Right ventricle myocardium inferior (tissue), 1 donor: ENCODE measurements around the gene TTLL11. TPM values are rescaled to one million over a fixed set of nuclear protein-coding genes. Genes with fewer than 3 reads are reported as not detected.
"Not testable (repeated sequence)": the region's sequence is repeated elsewhere in the genome, so short reads cannot be mapped to it uniquely, and the experiment has no call there.

Source experiments
- ATAC-seq: fragments of 200-7000 bp; cut with Tn5 transposase; one replicate; pipeline ENCODE4 v1.9.1; 2020; ENCODE audit warnings: mild to moderate bottlenecking, moderate library complexity
- DNase-seq: peaks from one replicate; pipeline ENCODE4 v3.0.0; 2021; ENCODE audit errors: missing footprints
- intact Hi-C: fragments of 100-400 bp; cut with DNase I; formaldehyde crosslinking; loops from one replicate; pipeline ENCODE4 v1.11.0; 2022
- total RNA-seq: library from RNA; stranded (reverse); fragmentation: NEBNext Ultra II Directional; extraction: Animal tissue kit (Norgen Biotek cat#: 25700); gene quantifications from one replicate; pipeline ENCODE4 v1.2.1, GENCODE V29; 2021
- donor health status: DM: no; HTN: yes; CAD: no; lungs with severe emphysema.

The TTLL11 gene
- total RNA-seq, 1 donor from 2014 or later = 5.0 TPM

DNA sequence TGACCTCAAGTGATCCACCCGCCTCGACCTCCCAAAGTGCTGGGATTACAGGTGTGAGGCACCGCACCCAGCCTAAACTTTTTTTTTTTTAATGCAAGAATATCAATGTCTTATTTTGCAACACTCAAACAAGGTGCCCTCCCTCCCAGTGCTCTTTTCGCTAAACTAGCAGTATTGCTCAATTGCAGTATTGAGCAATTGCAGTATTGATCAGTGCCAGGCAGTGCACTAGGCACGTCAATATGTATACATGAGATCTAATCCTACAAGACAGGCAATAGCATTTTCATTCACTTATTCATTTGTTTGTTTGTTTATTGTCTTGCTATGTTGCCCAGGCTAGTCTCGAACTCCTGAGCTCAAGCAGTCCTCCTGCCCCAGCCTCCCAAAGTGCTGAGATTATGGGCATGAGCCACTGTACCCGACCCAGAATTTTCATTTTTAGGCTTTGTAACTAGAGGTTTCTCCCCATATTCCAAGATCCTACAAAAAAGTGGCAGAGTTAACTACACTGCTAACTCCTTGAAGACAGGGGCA, 94.5 kb downstream of the TTLL11 start:
- no peak for ATAC-seq
- intact Hi-C loops = no loop called here
- no peak for DNase-seq

DNA sequence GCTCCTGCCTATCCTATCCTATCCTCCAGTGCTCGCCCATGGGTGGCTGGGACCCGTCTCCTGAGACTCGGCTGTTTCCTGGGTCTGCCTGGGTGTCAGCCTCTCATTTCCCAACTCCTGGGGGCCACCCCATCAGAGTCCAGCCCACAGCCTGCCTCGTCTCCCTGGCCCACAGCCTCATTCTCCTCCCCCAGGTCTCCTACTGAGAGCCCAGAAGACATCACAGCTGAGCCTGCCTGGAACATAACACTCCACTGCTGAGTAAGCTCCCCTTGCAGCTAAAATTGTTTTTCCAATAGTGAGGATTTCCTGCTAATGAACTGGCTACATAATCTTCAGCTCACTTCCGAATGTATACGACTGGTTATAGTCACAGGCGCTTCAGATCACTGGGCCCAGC, 95.3 kb downstream of the TTLL11 start:
- DNase-seq = no peak
- ATAC-seq = no peak
- intact Hi-C loops = no loop called here

DNA sequence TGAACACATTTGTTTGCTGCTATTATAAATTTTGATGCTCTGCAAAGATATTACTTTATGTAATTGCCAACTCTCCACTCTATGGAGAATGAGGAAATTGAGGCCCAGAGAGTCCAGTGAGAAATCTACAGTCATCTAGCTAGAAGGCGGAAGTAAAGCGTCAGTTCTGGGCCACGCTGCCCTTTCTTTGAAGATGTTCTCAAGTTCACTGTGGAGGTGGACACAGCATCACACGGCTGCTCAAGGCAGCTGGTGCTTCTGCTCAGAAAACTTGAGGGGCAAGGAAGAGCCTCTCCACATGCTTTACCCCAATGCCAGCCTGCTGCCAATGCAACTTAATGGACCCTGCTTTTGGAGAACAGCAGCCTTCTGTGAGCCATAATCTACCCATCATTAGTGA, 96.3 kb downstream of the TTLL11 start:
- DNase-seq (no peak), ATAC-seq (no peak)
- intact Hi-C loops = no loop called here

DNA sequence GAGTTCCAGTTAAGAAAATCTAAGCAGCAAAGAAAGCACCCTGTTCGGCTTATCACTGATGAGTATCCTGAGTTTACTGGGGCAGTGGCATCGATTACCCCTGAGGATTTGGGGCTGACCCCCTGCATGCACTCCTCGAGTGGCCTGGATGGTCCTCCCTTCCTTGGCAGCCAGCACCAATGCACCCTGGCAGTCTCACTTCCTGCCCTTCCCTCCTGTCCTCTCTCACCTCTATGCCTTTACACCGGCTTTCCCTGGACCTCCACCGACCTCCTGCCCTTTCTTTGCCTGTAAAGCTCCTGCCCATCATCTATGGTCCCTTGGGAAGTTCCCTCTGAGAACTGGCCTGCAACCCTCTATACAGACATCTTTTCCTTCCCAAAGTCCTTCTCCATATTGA, 97.1 kb downstream of the TTLL11 start:
- intact Hi-C loops = no loop called here
- ATAC-seq (no peak), DNase-seq (no peak)

DNA sequence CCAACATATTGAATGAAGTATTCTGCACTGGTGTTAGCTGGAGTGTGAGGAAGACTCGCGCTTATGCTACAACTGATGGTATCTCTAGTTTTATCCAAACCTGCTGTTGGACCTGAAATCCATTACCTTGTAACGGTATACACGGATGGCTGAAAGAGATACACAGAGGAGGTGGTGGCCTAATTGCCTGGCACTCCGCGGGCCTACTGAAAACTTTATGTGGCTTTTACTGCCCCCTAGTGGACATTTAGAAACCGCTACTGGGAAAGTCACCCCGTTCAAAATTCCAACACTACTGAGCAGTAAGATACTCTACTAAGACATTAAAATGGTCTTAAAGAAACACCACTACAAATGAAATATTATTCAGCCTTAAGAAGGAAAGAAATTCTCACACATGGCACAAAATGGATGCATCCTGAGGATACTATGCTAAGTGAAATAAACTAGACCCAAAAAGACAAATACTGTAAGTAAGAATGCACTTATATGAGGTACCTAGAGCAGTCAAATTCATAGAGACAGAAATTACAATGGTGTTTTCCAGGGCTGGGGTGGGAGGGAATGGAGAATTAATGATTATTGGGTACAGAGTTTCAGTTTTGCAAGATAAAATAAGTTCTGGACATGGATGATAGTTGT, 100.4 kb downstream of the TTLL11 start:
- peak; percentile 81 for DNase-seq
- intact Hi-C loops = loop anchor here (1.0 to 5.0 kb wide), 5 partner anchors 290 to 446 kb away; no protein-coding TSS in a partner anchor
- peak; percentile 68 for ATAC-seq

DNA sequence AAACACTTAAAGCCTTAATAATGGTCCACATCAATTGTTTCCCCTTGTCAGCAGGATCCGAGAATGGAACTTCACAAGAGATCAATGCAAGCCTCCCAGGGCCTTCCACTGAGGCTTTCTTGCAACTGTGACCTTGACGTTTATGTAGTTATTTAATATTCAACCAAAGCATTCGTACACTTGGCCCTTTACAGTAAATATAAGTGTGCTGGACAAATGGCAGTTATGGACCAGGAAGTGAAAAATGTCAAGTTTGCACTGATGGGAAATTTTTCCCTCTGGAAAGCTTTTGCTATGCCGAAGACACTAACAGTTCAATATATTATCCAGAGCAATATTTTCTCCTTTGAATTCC, 101.8 kb downstream of the TTLL11 start:
- intact Hi-C loops = loop anchor here (5.0 kb wide), 3 partner anchors 289 to 394 kb away; no protein-coding TSS in a partner anchor
- DNase-seq (no peak), ATAC-seq (no peak)

DNA sequence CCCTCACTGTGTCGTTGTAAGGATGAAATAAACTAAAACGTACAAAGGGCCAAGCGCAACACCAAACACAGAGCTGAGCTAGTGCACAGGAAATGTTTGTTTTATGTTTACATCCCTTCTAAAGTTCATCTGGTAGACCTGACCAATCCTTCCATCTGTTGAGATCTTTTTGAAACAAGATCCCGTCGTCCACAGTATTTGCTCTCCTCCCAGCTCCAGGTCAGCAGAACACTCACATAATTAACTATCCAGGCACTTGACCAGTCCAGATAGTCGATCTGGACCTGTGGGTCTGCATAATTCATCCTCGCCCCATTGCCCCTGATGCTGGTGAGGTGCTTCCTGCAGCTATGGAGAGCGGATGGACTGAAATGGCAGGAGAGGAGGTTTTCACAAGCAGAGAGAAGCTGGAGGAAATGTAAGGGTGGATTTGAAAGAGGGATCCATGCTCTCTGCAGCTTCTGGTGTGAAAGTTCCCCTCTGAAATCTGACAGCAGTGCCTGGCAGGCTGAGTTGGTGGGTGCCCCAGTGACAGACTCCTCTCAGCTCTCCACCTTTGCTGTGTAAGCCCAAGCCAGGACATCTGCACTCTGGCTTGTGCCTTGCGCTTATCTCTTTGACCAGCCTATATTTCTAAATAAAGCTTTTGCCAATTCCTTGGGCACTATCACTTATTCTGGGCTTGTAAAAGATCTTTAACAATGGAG, 102.4 kb downstream of the TTLL11 start:
- no peak for DNase-seq
- intact Hi-C loops = loop anchor here (5.0 kb wide), 3 partner anchors 288 to 393 kb away; no protein-coding TSS in a partner anchor

DNA sequence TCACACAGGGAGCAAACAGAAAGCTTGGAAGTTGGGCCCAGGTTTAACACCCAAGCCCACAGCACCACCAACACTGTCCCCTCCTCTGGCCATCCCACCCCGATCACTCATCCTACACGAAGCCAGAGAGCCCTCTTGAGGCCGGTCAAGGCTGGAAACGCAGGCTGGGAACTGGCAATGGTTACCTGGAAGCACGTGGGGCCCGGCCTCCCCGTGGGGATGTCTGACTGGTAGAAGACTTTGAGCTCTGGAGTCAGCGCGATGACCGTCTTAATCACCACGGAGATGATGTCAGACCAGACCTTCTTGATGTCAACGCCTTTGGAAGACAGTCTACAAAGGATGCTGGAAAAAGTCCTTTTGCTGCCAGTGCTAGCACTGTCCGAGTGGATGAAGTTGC, 104.1 kb downstream of the TTLL11 start:
- ATAC-seq (no peak), DNase-seq (no peak)
- intact Hi-C loops = no loop called here

More for the DNA sequence above, 102.4 kb downstream of the TTLL11 start:
- ATAC-seq = no peak

DNA sequence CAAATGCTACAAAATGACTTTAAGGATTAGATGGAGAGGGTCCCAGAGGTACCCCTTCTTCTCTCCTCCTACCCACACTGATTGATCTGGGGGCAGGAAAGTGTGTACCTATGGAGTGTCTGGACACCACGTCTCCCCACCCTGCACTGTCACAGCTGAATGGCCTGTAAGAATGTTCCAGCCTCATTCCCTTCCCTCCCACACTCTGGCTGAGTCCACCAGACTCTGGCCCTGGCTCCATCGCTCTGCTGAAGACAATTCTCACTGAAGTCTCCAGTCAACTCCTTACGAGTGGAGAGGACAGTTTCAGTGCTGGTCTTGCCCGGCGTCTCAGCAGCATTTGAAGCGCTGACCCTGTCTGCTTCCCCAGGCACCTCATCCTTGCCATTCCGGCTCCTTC, 105.8 kb downstream of the TTLL11 start:
- intact Hi-C loops = no loop called here
- DNase-seq = no peak

DNA sequence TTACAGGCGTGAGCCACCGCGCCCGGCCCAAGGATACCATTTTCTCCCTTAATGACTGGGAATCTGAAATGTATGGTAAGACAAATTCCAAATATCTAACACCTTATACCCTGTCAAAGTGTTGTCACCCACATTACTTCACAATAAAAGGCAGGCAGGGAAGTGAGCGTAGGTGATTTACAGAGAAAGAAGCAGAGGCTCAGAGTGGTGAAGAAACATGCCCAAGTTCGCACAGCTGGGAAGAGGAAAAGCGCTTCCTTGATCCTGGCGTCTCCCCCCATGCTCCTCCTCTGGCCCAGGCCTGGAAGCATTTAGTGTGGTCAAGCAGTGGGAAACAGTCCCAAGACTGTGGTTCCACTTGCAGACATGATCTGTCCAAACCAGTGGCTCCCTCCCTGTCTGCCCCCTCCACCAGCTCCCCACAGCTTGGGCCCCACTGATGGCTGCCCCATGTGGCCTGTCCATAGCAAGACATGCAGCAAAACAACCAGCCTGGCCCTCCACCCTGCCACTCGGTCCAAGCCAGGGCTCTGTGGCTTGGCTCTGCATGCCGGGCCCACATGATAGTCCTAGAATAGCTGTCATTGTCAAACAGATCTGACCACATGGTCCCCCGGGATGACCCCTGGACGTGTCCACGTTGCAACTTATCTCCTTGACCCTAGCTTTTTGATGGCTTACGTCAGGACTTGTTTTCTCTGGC, 107.2 kb downstream of the TTLL11 start:
- intact Hi-C loops = loop anchor here (1.0 kb wide), 1 partner anchor 242 kb away; no protein-coding TSS in a partner anchor
- peak; percentile 80 for ATAC-seq
- DNase-seq = peak; percentile 76

More for the DNA sequence above, 105.8 kb downstream of the TTLL11 start:
- ATAC-seq = no peak

DNA sequence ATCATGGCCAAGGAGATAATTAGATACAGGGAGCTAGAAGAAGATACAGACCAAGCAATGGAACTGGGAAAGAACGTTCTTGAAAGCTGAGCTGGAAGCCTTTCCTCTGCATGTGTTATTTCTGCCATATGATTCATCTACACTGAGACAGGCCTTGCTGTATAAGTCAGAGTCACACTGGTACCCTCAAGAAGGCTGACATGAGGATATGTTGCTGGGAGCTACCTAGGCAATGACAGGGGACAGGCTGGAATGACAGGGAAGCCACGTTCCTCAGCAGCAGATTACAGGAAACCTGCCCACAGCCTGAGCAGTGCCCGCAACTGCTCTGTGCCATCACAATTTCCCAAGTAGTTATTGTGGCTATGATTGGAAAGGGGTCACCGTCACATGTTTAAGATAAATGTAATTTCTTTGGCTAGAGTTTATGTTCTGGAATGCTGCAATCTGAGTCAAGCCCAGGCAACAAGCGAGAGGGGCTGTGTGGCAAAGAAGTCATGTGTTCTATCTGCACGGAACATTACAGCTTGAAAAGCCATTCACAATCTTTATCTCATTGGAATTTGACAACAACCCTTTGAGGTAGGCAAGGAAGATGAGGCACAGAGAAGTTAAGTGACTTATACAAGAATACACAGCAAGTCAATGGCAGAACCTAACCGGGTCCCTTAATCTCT, 108.2 kb downstream of the TTLL11 start:
- ATAC-seq = peak; percentile 56
- DNase-seq = no peak
- intact Hi-C loops = no loop called here

DNA sequence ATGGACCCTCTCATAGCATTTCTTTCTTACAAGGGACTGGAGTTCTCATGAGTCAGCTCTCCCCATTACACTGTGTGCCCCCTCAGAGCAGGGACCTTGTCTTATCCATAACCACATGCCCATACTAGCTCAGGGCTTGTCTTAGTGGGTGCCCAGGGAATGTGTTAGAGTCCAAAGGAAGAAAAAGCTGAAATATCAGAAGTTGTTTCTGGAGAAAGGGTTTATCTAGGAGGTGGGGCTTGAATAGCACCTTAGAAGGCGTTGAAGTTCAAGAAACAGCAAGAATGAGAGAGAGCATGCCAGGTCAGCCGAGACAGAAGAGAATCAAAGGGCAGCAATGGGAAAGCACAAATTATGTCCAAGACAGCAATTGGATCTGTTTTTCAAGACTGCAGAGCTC, 109.4 kb downstream of the TTLL11 start:
- intact Hi-C loops = no loop called here
- no peak for ATAC-seq
- no peak for DNase-seq

DNA sequence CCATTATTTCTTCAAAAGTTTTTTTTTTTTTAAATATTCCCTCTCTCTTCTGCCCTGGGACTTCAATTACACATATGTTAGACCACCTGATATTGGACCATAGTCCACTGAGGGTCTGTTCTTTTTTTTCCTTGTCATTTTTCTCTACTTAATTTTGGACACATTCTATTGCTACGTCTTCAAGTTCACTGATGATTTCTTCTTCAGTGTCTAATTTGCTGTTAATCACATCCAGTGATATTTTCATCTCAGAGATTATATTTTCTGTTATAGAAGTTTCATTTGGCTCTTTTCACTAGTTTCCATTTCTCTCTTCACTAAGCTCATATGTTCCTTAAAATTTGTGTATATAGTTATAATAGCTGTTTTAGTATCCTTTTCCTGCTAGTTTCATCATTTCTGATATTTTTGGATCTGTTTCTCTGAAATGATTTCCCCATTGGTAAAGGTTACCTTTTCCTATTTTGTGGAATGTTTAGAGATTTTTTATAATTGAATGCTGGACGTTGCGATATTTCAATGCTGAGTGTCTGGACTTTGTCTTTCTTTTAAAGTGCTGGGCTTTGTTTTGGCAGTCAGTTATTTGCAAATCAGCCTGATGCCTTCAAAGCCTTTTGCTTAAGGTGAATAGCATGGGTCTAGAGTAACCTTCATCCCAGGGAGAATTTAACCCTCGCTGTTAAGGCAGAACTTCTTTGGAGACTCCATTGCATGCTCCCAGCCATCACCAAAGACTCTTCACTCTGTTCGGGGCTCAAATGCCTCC, 111.8 kb downstream of the TTLL11 start:
- intact Hi-C loops = no loop called here
- no peak for DNase-seq
- no peak for ATAC-seq

DNA sequence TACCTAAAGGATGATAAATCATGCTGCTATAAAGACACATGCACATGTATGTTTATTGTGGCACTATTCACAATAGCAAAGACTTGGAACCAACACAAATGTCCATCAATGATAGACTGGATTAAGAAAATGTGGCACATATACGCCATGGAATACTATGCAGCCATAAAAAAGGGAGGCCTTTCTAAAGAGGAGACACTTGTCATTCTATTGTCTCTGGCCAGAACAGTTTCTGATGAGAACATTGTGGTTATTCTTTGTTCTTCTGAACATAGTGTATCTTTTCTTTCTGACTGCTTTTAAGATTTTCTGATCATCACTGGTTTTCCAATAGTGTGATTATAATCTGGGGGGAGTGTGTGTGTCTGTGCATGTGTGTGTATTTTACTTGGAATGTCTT, 112.4 kb downstream of the TTLL11 start:
- intact Hi-C loops = not testable (repeated sequence)

DNA sequence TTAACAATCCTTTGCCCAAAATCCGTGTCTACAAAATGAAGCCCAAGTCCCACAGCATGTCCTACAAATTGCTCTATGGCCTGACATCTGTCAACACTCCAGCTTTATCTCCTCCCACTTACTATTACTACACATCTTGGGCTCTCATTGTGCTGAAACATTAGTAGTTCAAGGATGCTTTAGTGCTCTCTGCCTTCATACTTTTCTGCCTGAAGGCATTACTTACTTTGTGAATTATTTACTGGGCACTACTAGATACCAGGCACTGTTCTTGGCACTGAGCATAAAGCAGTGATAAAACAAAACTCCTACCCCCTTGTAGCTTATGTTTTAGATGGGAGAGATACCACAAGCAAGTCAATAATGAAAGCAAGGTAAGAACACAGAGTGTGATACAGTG, 113.4 kb downstream of the TTLL11 start:
- DNase-seq (no peak), ATAC-seq (no peak)
- intact Hi-C loops = no loop called here

More for the DNA sequence above, 112.4 kb downstream of the TTLL11 start:
- not testable (repeated sequence) for ATAC-seq, DNase-seq

DNA sequence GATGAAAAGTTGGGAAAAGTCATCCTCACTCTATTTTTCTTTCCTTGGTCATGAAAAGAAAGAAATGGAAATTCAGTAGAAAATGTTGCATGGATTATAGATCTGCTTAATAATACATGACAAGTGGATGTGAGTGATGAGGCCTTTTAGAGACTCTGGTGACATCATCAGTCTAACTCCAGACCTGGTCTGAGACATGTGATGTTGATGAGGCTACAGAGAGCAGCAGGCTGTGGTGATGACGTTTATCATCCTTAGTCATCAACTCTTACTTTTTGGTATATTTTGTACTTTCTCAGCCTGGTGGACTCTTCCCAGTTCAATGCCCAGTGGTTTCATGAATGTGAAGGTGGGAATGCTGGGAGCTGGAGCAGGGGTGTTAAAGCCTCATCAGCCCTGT, 116.4 kb downstream of the TTLL11 start:
- no peak for ATAC-seq
- intact Hi-C loops = no loop called here
- no peak for DNase-seq

DNA sequence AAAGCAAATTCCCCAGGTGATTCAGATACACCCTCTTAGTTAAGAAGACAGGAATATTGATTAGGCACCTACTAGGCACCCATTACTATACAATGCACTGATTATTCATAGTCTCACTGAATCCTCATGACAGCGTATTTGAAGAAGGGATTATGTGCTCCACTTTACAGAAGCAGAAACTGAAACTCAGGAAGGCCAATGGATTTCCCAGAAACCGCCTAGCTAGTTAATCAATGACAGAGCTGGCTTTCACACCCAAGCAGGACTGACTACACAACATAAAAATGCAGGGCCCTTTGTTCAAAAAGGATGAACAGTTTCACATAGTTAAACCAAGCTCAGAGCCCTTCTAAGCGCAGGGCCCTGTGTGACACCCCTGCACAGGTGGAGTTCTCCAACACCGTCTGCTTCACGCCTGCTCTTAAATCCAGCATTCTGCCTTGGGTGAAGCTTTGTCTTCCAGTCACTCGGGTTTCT, 117.3 kb downstream of the TTLL11 start:
- intact Hi-C loops = no loop called here
- ATAC-seq (no peak), DNase-seq (no peak)

DNA sequence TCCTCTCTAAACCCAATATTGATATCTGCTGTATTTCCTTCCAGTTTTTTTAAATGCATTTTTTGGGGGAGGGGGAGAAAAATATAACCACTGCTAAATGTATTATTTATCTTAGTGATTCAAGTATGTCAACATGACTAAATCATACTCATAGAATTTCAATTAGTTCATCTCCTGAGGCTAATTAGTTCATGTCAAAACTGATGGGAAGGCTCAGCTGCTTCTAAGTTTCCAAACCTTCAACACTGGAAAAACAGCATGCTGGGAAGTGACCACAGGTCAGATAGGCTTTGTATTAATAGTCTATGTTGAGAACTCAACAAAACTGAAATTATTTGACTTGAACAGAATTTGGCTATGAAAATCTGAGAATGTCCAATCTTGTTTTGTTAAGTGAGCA, 118.7 kb downstream of the TTLL11 start:
- no peak for ATAC-seq
- DNase-seq = no peak
- intact Hi-C loops = no loop called here
